Fibroblast of skin of scalp (primary cell): Measurements from ENCODE around the gene CCNL2.
"Not testable (repeated sequence)": the region's sequence is repeated elsewhere in the genome, so short reads cannot be mapped to it uniquely, and the experiment has no call there.

ENCODE experiments used
- DNase-seq: peaks from one replicate; pipeline ENCODE4 v3.0.0-alpha.2; 2013

The CCNL2 gene

DNA sequence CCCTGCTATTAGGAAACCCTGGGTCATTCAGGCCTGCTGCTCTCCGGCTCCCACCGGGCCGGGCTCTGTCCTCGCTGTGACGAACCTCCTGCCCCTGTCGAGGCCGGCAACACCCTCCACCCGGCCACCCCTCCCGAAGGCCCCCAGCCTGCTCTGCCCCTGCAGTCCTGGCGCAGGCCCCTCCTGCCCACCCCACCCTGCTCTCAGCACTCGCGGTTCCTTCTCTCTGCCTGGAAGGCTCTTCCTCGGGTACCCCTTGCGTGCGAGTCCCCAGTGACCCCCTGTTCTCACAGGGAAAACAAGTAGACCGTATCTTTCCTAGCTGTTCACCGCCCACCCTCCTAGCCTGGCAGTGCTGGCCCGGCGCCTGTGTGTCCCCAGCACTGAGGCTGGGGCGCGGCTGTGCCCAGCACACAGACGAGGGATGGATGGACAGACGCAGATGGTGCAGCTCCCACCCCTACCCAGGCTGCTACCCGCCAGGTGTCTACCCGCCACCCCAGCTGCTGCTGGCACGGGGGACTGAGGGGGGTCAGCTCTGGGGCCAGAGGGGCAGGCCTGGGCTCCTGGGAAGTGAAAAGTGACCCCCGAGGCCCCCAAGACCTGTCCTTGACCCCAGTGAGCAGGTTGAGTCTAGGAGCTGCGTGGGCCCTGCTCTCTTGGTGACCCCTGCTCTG, 33.3 kb upstream of the CCNL2 start:
- DNase-seq, result no peak

DNA sequence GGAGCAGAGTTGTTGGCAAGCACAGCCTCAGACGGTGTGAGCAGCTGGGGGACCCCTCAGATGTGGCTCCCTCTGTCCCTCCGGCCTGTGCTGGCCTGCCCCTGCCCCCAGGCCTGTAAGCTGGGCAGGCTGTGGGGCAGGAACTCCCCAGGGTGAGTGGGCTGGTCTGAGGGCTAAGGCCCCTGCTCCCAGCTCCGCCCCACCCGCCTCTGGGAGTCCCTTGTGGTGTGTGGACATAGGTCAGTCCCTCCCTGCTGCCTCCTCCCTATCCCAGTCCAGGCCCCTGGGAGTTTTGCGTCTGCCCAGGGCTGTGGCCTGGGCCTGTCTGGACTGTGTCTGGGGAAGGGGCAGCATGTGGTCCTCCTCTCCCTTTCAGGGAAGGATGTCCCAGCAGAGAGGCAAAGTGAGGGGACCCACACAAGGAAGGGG, 32.7 kb upstream of the CCNL2 start:
- DNase-seq, result peak; percentile 22

DNA sequence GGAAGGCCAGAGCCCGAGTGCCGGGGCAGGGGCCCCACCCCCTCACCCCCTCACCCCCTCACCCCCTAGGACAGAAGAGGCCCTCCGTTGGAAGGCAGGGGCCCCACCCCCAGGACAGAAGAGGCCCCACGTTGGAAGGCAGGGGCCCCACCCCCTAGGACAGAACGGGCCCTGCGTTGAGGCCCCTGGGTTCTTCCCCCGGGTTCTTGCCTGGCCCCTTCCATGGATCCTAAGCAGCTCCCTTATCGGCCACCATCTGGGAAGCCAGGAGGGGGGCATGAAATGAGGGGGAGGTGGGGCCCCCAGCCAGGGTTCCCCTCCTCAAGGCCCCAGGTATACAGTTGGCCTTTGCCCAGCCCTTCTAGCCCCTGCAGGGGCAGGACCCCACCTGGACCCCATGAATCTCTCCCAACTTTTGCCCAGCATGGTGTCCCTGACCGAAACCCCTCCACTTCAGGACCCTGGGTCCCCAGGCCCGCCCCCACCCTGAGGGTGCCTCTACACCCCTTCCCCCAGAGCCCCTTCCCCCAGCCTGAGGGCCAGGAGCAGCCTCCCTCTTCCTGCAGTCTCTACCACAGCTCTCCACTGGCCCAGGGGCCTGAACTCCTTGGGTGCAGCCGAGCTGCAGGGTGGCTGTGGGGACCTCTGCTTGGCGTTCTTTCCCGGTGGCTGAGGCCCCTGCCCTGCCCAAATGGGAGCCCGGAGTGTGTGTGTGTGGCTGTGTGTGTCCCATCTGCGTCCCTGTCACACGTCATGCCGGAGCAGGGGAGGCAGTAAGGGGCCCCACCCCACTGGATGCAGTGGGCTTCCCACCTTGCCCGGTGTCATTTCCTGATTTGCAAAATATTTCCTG, 32.1 kb upstream of the CCNL2 start:
- no peak for DNase-seq

DNA sequence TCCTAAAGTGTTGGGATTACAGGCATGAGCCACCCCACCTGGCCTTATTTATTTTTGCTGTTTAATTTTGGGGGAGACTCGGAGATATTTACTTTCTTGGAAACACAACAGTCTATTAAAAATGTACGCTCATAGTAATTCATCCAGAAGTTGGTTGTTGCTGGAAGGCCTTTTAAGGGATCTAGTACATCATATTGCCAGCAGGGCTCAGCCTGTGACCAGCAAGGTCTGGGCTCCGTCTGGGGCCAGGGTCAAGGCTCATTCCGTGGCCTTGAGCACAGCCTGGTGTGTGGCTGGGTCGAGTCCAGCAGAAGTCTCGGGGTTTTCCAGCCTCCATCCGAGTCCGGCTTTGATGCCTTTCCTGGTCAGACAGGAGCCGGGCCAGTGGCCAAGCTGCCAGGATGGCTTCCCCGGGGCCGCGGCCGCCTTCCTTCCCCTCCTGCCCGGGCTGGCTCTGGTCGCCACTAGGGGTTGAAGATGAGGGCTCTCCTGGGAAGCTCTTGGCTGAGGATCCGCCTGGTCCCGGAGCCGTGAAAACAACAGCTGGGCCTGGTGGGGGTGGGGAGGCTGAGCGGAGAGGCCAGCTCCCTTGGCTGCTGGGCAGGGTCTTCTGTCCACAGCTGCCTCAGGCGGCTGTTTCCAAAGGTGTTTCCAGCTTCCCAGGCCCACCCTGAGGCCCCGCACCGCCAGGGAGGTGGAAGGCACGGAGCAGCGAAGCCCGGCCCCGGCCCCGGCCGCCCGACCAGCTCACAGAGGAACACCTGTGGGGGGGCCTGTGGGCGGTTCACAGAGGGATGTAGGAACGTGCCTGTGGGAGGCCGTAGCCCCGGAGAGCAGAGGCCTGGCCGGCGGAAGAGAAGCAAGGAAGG, 31.2 kb upstream of the CCNL2 start:
- peak; percentile 60 for DNase-seq

DNA sequence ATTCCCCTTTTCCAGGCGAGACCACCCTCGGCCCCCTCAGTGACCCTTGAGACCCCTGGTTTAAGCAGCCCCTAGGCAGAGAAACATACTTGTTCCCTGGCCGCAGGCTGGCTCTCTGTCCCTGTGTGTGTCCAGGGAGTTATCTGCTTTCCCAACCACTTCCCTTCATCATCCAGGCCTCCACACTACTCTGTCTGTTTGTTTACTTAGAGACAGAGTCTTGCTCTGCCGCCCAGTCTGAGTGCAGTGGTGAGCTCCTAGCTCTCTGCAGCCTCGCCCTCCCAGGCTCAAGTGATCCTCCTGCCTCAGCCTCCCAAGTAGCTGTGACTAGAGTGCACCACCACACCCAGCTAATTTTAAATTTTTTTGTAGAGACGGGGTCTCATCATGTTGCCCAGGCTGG, 30.5 kb upstream of the CCNL2 start:
- peak; percentile 16 for DNase-seq

DNA sequence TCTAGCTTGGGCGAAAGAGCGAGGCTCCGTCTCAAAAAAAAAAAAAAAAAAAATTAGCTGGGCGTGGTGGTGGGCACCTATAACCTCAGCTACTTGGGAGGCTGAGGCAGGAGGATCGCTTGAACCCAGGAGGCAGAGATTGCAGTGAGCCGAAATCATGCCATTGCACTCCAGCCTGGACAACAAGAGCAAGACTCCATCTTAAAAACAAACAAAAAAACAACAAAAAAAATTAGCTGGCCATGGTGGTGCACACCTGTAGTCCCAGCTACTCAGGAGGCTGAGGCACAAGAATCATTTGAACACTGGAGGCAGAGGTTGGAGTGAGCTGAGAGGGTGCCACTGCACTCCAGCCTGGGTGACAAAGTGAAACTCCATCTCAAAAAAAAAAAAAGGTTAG, 29.8 kb upstream of the CCNL2 start:
- DNase-seq, result not testable (repeated sequence)

DNA sequence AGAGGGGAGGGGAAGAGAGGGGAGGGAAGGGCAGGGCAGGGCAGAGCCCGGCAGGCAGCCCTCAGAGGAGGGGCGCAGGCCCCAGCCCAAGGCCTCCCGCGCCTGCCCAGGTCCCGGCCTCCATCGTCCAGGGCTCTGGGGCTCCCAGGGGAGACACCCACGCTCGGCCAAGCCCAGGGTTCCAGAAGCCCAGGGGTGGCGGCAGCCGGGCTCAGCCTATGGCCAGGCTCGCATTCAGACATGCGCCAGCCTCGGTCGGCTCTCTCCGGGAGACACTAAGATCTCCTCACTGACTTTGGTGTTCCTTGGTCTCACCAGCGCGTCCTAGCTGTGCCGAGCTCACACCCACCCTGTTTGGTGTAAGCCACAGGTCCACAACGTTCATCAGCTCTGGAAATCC, 29.0 kb upstream of the CCNL2 start:
- DNase-seq, result no peak

DNA sequence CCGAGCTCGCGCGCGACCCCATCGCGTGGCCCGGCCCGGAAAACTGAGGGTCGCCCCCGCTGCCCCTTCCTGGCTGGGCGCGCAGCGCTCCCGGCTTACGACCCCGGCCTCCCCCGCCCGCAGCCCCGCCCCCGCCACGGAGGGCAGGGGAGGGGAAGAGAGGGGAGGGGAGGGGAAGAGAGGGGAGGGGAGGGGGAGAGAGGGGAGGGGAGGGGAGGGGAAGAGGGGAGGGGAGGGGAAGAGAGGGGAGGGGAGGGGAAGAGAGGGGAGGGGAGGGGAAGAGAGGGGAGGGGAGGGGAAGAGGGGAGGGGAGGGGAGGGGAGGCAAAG, 28.6 kb upstream of the CCNL2 start:
- no peak for DNase-seq

DNA sequence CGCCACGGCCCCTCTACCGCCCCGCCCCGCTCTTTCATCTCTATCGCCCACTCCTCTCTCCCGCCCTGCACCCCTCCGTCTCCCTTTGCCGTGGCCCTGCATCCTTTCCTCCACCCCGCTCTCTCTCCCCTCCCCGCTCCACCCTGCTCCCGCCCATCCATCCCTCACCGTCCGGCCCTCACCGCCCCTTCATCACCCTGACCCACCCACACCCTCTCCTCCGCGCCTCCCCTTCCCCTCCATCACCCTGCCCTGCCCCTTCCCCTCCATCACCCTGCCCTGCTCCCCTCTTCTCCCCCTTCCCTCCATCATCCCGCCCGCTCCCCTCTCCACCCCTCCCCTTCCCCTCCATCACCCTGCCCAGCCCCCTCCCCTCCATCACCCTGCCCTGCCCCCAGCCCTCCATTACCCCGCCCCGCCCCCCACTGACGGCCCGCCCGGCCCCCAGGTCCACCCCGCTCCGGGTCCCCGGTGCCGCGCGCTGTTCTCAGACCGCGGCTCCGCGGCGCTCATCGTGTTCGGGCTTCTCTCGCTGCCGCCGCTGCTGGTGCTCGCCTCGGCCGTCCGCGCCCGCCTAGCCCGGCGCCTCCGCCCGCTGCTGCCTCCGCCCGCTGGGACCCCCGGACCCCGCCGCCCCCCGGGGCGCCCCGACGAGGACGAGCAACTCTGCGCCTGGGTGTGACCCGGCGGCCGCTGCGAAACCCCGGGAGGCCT, 28.1 kb upstream of the CCNL2 start:
- peak; percentile 12 for DNase-seq

DNA sequence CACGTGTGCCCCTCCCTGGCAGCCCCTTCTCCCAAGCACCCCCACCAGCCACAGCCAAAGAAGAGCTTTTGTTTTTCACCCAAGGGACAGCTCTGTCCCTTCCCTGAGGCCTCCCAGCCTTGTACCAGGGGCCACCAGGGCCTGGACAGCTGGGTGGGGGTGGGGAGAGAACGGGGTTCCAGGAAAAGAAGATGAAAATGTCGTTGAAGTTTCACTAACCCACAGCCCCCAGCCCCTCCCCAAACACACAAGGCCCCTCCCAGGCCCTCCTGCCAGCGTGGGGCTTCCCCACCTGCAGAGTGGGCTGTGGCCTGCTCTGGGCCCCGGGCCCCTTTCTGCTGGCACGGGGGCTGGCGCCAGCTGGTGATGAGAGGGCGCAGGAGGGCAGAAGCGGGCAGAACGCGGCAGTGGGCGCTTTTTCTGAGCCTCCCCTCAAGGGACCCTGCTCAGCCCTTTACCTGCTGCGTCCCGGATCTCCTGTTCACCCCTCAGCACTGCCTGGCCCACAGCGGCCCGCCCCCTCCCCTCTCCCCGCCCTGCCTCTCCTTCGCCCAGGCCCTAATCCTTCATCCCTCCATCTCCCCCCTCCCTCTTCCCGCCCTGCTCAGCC, 27.5 kb upstream of the CCNL2 start:
- DNase-seq, result no peak

DNA sequence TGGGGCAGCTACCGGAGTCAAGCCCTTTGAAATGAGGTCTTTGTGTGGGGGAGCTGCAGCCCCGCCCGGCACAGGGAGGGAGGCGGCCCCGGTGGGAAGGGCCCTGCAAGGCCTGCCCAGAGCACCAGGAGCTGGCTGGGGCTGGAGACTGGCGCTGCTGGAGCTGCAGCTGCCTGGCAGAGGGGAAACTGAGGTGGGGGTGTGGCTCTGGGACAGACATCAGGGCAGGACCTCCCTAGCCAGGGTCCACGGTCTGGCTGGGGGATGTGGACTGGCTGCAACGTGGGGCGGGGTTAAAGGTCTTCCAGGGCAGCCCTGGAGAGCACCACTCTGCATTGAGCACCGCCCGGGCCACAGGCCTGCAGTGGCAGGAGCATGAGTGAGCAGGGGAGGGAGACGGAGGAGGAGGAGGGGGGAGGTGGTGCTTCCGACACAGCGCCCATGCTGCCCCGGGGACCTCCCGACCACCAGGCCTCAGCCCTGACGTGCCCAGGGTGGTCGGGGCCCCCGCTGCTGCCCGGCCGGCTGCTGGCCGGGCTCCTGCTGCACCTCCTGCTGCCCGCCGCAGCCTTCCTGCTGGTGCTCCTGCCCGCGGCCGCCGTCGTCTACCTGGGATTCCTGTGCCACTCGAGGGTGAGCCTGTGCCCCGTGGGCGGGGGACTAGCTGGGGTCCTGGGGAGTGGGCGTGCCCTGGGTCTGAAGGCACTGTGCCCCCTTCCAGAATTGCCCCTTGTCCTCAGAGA, 26.8 kb upstream of the CCNL2 start:
- no peak for DNase-seq

DNA sequence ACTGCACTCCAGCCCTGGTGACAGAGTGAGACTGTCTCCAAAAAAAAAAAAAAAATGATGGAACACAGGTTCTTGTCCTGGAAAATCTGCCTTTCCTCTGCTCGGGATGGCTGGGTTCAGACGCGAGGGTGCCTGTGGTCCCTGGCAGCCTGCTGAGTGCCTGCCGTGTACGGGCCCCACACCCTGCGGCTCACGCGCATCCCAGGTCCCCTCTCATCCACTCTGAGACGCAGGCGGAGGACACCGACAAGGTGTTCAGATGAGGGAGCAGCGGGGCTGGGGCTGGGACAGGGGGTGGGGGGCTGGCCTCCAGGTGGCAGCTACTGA, 26.3 kb upstream of the CCNL2 start:
- DNase-seq, result no peak

DNA sequence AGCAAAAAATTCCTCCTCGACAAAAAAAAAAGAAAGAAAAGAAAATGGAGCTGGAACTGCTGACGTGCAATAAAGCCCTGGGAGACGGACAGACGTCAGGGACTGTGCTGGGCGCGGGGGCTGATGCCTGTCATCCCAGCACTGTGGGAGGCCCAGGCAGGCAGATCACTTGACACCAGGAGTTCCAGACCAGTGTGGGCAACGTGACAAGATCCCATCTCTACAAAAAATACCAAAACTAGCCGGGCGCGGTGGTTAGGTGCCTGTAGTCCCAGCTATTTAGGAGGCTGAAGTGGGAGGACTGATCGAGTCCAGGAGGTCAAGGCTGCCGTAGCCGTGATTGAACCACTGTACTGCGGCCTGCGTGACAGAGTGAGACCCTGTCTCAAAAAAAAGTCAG, 25.6 kb upstream of the CCNL2 start:
- no peak for DNase-seq

DNA sequence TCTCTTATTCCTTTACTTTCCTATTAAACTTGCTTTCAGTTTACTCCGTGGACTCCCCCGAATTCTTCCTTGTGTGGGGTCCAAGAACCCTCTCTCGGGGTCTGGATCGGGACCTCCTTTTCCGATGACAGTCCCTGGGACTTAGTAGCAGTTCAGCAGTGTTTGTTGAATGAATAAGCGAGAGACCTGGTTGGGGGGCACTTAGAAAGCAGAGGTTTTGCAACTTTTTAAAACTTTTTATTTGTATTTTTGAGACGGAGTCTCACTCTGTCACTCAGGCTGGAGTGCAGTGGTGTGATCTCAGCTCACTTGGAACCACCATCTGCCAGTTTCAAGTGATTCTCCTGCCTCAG, 24.1 kb upstream of the CCNL2 start:
- DNase-seq, result no peak

DNA sequence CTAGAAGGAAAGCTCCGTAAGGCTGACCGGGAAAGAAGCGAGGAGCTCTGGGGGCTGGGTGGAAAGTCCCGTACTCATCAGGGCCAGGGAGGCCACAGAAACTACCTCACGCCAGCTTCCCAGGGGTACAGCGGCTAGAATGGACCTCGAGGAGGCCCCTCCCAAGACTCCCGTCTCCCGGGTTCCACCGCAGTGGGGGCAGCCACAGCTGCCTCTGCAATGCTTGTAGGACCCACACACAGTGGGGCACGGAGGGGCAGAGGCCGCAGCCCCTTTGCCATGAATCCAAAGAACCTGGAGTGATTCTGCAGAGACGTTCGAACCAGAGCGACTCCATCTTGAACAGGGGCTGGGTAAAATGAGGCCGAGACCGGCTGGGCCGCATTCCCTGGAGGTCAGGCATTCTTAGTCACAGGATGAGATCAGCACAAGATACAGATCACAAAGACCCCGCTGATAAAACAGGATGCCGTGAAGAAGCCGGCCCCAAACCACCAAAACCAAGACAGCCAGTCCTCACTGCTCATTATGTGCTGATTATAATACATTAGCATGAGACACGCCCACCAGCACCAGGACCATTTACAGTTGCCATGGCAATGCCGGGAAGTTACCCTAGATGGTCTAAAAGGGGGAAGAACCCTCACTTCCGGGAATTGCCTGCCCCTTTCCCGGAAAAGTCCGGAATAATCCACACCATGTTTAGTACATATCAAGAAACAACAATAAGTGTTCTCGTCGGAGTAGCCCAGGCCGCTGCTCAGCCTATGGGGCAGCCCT, 23.5 kb upstream of the CCNL2 start:
- DNase-seq, result peak; percentile 49

DNA sequence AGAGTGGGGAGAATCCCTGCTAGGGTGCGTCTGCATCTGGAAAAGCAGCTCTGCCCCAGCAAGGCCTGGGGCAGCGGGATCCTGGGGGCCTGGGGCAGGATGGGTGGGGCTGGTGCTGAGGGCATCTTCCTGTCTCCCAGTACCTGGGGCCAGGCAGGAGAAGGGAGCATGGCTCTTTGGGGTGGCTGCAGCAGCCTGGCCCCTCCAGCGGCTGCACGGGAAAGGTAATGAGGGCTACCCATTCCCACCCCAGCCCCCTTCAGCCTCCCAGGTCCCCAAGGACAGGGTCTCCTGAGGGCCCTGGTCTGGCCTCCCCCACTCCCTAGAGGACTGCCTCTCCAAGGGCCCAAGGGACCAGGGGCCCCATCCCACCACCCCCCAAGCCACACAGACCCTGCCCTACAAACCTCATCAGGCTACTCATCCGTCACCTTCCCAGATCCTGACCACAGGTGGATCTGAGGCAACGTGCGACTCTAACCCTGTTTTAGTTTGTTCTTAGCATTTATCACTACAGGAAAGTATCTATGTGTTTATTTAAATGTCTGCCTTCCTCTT, 22.9 kb upstream of the CCNL2 start:
- DNase-seq, result no peak

DNA sequence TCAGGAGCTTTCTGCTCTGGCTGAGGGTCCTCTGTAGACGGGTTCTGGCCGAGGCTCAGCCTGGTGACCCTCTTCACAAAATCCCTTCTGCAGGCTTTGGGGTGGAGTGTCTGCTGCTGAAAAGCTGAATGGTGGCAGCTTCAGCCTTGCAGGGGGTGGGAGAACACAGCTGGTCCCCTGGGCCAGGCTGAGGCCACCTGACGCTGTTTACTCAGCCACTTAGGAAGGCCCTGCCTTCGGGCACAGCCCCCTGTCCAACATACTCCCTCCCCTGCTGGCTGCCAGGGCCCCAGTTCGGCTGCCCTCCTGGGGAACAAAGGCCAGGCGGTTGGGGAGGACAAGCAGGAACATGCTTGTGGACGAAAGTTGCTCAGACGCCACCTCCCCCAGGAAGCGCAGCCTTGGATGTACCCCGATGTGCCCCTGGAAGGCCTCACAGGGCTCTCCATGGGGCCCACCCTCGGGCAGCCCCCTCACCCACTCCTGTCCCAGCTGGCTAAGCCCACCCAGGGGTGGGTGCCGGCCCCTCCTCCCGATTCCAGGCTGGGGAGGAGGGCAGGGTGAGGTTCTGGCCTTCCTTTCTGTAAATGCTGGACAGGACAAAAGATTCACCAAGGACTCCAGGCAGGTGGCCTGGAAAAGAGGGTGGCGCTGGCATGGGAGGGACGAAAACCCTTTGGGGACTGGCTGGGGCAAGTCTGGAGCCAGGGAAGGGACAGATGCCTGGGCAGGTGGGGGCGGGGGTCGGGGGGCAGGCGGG, 22.2 kb upstream of the CCNL2 start, which contains the start of gene ANKRD65:
TSS of gene ANKRD65 (minus strand) at position 130 of the 760 bp plus-strand sequence. CDS start 271 bp downstream, outside the sequence.
- no peak for DNase-seq

DNA sequence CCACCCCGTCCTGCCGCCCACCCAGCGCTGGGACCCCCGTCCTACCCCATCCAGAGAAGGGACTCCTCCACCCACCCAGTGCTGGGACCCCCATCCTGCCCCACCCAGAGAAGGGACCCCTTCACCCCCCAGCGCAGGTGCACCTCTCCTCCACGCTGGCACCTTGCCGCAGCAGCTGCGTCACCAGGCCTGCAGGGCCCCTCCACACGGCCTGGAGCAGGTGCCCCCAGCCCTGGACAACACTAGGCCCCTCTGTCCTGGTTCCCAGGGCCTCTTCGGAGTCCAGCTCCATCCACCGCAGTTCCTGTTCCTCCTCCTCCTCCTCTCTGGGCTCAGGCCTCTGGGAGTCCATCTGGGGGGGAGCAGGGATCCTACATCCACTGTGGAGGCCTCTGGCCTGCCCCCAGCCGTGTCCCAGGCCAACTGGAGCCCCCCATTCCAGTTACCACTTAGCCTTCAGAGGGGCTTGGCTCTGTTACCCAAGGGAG, 21.6 kb upstream of the CCNL2 start:
- no peak for DNase-seq
